Naive thymus-derived CD4-positive, alpha-beta T cell (primary cell): ENCODE measurements around the gene ELK4. TPM values are rescaled to one million over a fixed set of nuclear protein-coding genes. Genes with fewer than 3 reads are reported as not detected.

Source experiments
- polyA plus RNA-seq, 2 donors: library from polyadenylated mRNA; unstranded; fragments of 300-500 nt; fragmentation: Illumina TruSeq; gene quantifications; one replicate each; pipeline ENCODE4 v1.2.3, GENCODE V29; 2021
- total RNA-seq, 6 experiments: library from RNA in 5 of 6; stranded (reverse) in 5 of 6; gene quantifications; 1 replicate in 5 of 6; 2 replicates in 1 of 6; pipeline ENCODE4 v1.2.3 and lab custom pipeline; 2021 to 2026

ELK4 gene
- total and polyA plus RNA-seq, 7 experiments from 2014 or later: 4.0 to 250 (median 123) TPM

Other genes with a start within 250 kb of the ELK4 start
- under 1 TPM in 1 of 5 experiments, not detected in 4; 0.97 TPM for gene LEMD1, start 210.0 kb downstream of the ELK4 start, total RNA-seq
- gene LEMD1, start 210.0 kb downstream of the ELK4 start, polyA plus RNA-seq: not detected
- under 1 TPM in 4 of 5 experiments, not detected in 1; 0.12 to 0.44 (median 0.31) TPM for gene BLACAT1, start 176.0 kb downstream of the ELK4 start, total RNA-seq
- gene BLACAT1, start 176.0 kb downstream of the ELK4 start, polyA plus RNA-seq: under 1 TPM in 1 of 2 donors, not detected in 1; 0.13 TPM
- gene CDK18, start 127.3 kb downstream of the ELK4 start, total RNA-seq: 1 to 10 TPM in 4 of 5 experiments, under 1 TPM in 1; 0.85 to 3.6 (median 3.0) TPM
- 1 to 10 TPM in 1 of 2 donors, under 1 TPM in 1; 0.20 to 1.8 TPM for gene CDK18, start 127.3 kb downstream of the ELK4 start, polyA plus RNA-seq
- gene SLC45A3, start 48.5 kb upstream of the ELK4 start, total RNA-seq: 1 to 10 TPM in 2 of 5 experiments, under 1 TPM in 3; 0.10 to 8.7 (median 0.54) TPM
- not detected for gene SLC45A3, start 48.5 kb upstream of the ELK4 start, polyA plus RNA-seq
- gene NUCKS1, start 118.2 kb upstream of the ELK4 start, total RNA-seq: 100 to 1,000 TPM in 4 of 5 experiments, 10 to 100 TPM in 1; 70.4 to 164 (median 122) TPM
- gene NUCKS1, start 118.2 kb upstream of the ELK4 start, polyA plus RNA-seq: 10 to 100 TPM; 12.5 to 18.7 TPM
- gene RAB29, start 143.5 kb upstream of the ELK4 start, total RNA-seq: 10 to 100 TPM; 23.9 to 55.5 (median 45.9) TPM
- 10 to 100 TPM; 57.3 to 76.6 TPM for gene RAB29, start 143.5 kb upstream of the ELK4 start, polyA plus RNA-seq
- 10 to 100 TPM; 16.5 to 32.0 (median 27.8) TPM for gene SLC41A1, start 181.2 kb upstream of the ELK4 start, total RNA-seq
- 10 to 100 TPM in 1 of 2 donors, 1 to 10 TPM in 1; 9.1 to 15.9 TPM for gene SLC41A1, start 181.2 kb upstream of the ELK4 start, polyA plus RNA-seq
- gene PM20D1, start 218.1 kb upstream of the ELK4 start, total RNA-seq: 1 to 10 TPM in 4 of 5 experiments, under 1 TPM in 1; 0.92 to 2.7 (median 1.9) TPM
- gene PM20D1, start 218.1 kb upstream of the ELK4 start, polyA plus RNA-seq: 1 to 10 TPM; 1.6 to 2.2 TPM